HepG2 (cell line): ENCODE results near the gene CTDNEP1. TPM values are rescaled to one million over a fixed set of nuclear protein-coding genes. Genes with fewer than 3 reads are reported as not detected.

Experiments
- AGO1 ChIP-seq: fragments of 200-400 bp; formaldehyde crosslinking; IDR thresholded peaks from 2 replicates; pipeline ENCODE4 v1.6.1; 2017; ENCODE audit warnings: mild to moderate bottlenecking, low read depth, low read length, moderate library complexity; ENCODE audit not compliant: poor library complexity, severe bottlenecking
- ARID2 ChIP-seq: sonication (generic); formaldehyde crosslinking; IDR thresholded peaks from 2 replicates; pipeline ENCODE4 v1.8.1; 2022; ENCODE audit warnings: mild to moderate bottlenecking, missing genetic modification reagents, borderline replicate concordance
- BCL6 ChIP-seq: IDR thresholded peaks from 2 replicates; pipeline ENCODE4 v1.6.1; 2016; ENCODE audit warnings: missing genetic modification reagents, missing compliant biosample characterization
- DZIP1 ChIP-seq: sonication (generic); formaldehyde crosslinking; IDR thresholded peaks from 2 replicates; pipeline ENCODE4 v1.5.0; 2020; ENCODE audit warnings: mild to moderate bottlenecking, missing genetic modification reagents
- E2F2 ChIP-seq: sonication (generic); formaldehyde crosslinking; IDR thresholded peaks from 2 replicates; pipeline ENCODE4 v1.4.0; 2020; ENCODE audit warnings: missing genetic modification reagents, borderline replicate concordance
- FUBP1 ChIP-seq: sonication (generic); formaldehyde crosslinking; IDR thresholded peaks from 2 replicates; pipeline ENCODE4 v1.5.1; 2020; ENCODE audit warnings: missing genetic modification reagents, mild to moderate bottlenecking, borderline replicate concordance
- JUND ChIP-seq: sonication (generic); formaldehyde crosslinking; IDR thresholded peaks from 2 replicates; pipeline ENCODE4 v1.8.0; 2022; ENCODE audit warnings: mild to moderate bottlenecking, missing genetic modification reagents
- KDM2A ChIP-seq: sonication (generic); formaldehyde crosslinking; IDR thresholded peaks from 2 replicates; pipeline ENCODE4 v1.4.0; 2020; ENCODE audit warnings: low read depth, missing genetic modification reagents, borderline replicate concordance
- MLLT10 ChIP-seq: sonication (generic); formaldehyde crosslinking; IDR thresholded peaks from 2 replicates; pipeline ENCODE4 v1.4.0; 2020; ENCODE audit warnings: missing genetic modification reagents
- NFRKB ChIP-seq: fragments of 450-650 bp; IDR thresholded peaks from 2 replicates; pipeline ENCODE4 v1.6.1; 2017
- SIX1 ChIP-seq: sonication (generic); formaldehyde crosslinking; IDR thresholded peaks from 2 replicates; pipeline ENCODE4 v1.4.0; 2020; ENCODE audit warnings: missing genetic modification reagents, borderline replicate concordance
- TCF7L2 ChIP-seq: IDR thresholded peaks from 2 replicates; pipeline ENCODE4 v1.6.1; 2011; ENCODE audit warnings: mild to moderate bottlenecking, low read depth, low read length, moderate library complexity
- THAP11 ChIP-seq: IDR thresholded peaks from 2 replicates; pipeline ENCODE4 v1.6.1; 2016; ENCODE audit warnings: missing biosample characterization, missing genetic modification reagents
- UBTF ChIP-seq: sonication (generic); formaldehyde crosslinking; IDR thresholded peaks from 2 replicates; pipeline ENCODE4 v1.4.0; 2020; ENCODE audit warnings: mild to moderate bottlenecking, missing genetic modification reagents
- XBP1 ChIP-seq: sonication (generic); formaldehyde crosslinking; IDR thresholded peaks from 2 replicates; pipeline ENCODE4 v1.5.0; 2020; ENCODE audit warnings: missing genetic modification reagents
- ZBTB34 ChIP-seq: sonication (generic); formaldehyde crosslinking; IDR thresholded peaks from 2 replicates; pipeline ENCODE4 v1.8.0; 2022; ENCODE audit warnings: mild to moderate bottlenecking, missing genetic modification reagents
- ZNF12 ChIP-seq: sonication (generic); formaldehyde crosslinking; IDR thresholded peaks from 2 replicates; pipeline ENCODE4 v1.5.0; 2020; ENCODE audit warnings: missing genetic modification reagents
- ZNF44 ChIP-seq: sonication (generic); formaldehyde crosslinking; IDR thresholded peaks from 2 replicates; pipeline ENCODE4 v1.5.1; 2020; ENCODE audit warnings: mild to moderate bottlenecking, missing genetic modification reagents
- ZNF672 ChIP-seq: sonication (generic); formaldehyde crosslinking; IDR thresholded peaks from 2 replicates; pipeline ENCODE4 v1.8.1; 2022; ENCODE audit warnings: missing genetic modification reagents
- ZNF749 ChIP-seq: sonication (generic); formaldehyde crosslinking; IDR thresholded peaks from 2 replicates; pipeline ENCODE4 v1.8.0; 2022; ENCODE audit warnings: mild to moderate bottlenecking, missing genetic modification reagents, moderate library complexity, borderline replicate concordance
- ZSCAN21 ChIP-seq: sonication (generic); formaldehyde crosslinking; IDR thresholded peaks from 2 replicates; pipeline ENCODE4 v1.8.0; 2022; ENCODE audit warnings: mild to moderate bottlenecking, missing genetic modification reagents, moderate library complexity, borderline replicate concordance
- polyA plus RNA-seq, 8 experiments: library from polyadenylated mRNA; depleted of rRNA in 3 of 8; stranded (reverse) in 7 of 8; unstranded in 1 of 8; fragments of >200 nt; fragmentation: Illumina TruSeq in 4 of 8; extraction: Trizol in 4 of 8; gene quantifications; 2 replicates each; pipeline versions ENCODE4 v1.2.1 to v1.2.3, GENCODE V29; 2011 to 2016; ENCODE audit warnings: low read depth in 4 of 8, missing spikeins in 1 of 8, mixed read lengths in 1 of 8; ENCODE audit not compliant: insufficient read depth in 1 of 8
- total RNA-seq, 5 experiments: library from RNA; depleted of rRNA; stranded (reverse); fragments of >200 nt; fragmentation: Illumina TruSeq; extraction: Trizol; gene quantifications; 2 replicates each; pipeline ENCODE4 v1.2.3, GENCODE V29; 2016; ENCODE audit warnings: low read depth in 1 of 5

Gene CTDNEP1
- total and polyA plus RNA-seq, 2 of the 13 experiments (the other 11 are each of a cell fraction or from before 2014, with no cell fraction given): 19.8 to 118 TPM

GRCh38 chr17:7296189-7296861 is 44.8 kb upstream of the CTDNEP1 start (continued):
- TF ChIP-seq TCF7L2: no peak
- no peak for TF ChIP-seq ZNF44 (CRISPR knock-in tag)
- no peak for TF ChIP-seq BCL6
- TF ChIP-seq THAP11 (CRISPR knock-in tag): peak; percentile 81
- peak; percentile 50; the same call in 1 of the 2 replicates for TF ChIP-seq UBTF
- no peak for TF ChIP-seq DZIP1
- no peak for TF ChIP-seq ZBTB34
- no peak for TF ChIP-seq E2F2
- no peak for TF ChIP-seq NFRKB
- no peak for TF ChIP-seq ARID2 (CRISPR knock-in tag)
- TF ChIP-seq SIX1 (CRISPR knock-in tag): no peak
- no peak for TF ChIP-seq XBP1 (CRISPR knock-in tag)
- no peak for TF ChIP-seq ZNF672 (CRISPR knock-in tag)
- TF ChIP-seq KDM2A (CRISPR knock-in tag): peak; percentile 82; the same call in 1 of the 2 replicates
- TF ChIP-seq ZNF749: no peak
- no peak for TF ChIP-seq FUBP1
- peak; percentile 64; the same call in 1 of the 2 replicates for TF ChIP-seq ZSCAN21
- no peak for TF ChIP-seq ZNF12 (CRISPR knock-in tag)
- TF ChIP-seq MLLT10 (CRISPR knock-in tag): no peak
- TF ChIP-seq AGO1: no peak
- no peak for TF ChIP-seq JUND (CRISPR knock-in tag)
